CD4-positive, alpha-beta T cell treated with Interleukin-15 for 1 hour (primary cell): ENCODE results near the gene CD200.
A peak's percentile ranks its signal among the peaks of the same experiment; 100 is the strongest.

Experiments
- DNase-seq: peaks from one replicate; pipeline ENCODE4 v3.0.0-alpha.2; 2020

The CD200 gene

GRCh38 chr3:112333002-112333380, at the start of gene CD200:
Gene CD200, plus strand, starts transcription at chr3:112333156. Its CDS starts 57 bp downstream, at chr3:112333213.
- DNase-seq = peak; percentile 34

GRCh38 chr3:112289011-112289410, 43.9 kb upstream of the CD200 start:
- no peak for DNase-seq

GRCh38 chr3:112293368-112294321, 39.3 kb upstream of the CD200 start, which contains the start of gene SLC9C1:
Gene SLC9C1, minus strand, starts transcription at chr3:112294216. Its CDS starts 7,425 bp downstream, at chr3:112286791.
- peak; percentile 22 for DNase-seq

- DNase-seq = no peak
Observed at GRCh38 chr3:112297714-112298113, 35.2 kb upstream of the CD200 start.

- no peak for DNase-seq
Observed at GRCh38 chr3:112298781-112299180, 34.2 kb upstream of the CD200 start.

- no peak for DNase-seq
Observed at GRCh38 chr3:112302150-112302830, 30.7 kb upstream of the CD200 start.

GRCh38 chr3:112302881-112303763, 29.8 kb upstream of the CD200 start:
- no peak for DNase-seq

- DNase-seq = peak; percentile 41
Observed at GRCh38 chr3:112303764-112304325, 29.1 kb upstream of the CD200 start.

- no peak for DNase-seq
Observed at GRCh38 chr3:112304611-112305010, 28.3 kb upstream of the CD200 start.

GRCh38 chr3:112306825-112307224, 26.1 kb upstream of the CD200 start:
- DNase-seq = no peak

GRCh38 chr3:112307557-112307956, 25.4 kb upstream of the CD200 start:
- DNase-seq = no peak

GRCh38 chr3:112308151-112308911, 24.6 kb upstream of the CD200 start:
- no peak for DNase-seq

GRCh38 chr3:112314649-112315048, 18.3 kb upstream of the CD200 start:
- DNase-seq = no peak

GRCh38 chr3:112315791-112316190, 17.2 kb upstream of the CD200 start:
- no peak for DNase-seq

GRCh38 chr3:112319516-112320276, 13.3 kb upstream of the CD200 start:
- no peak for DNase-seq

- no peak for DNase-seq
Observed at GRCh38 chr3:112320691-112321090, 12.3 kb upstream of the CD200 start.

- no peak for DNase-seq
Observed at GRCh38 chr3:112321867-112322652, 10.9 kb upstream of the CD200 start.

GRCh38 chr3:112327371-112327951, 5.5 kb upstream of the CD200 start:
- peak; percentile 36 for DNase-seq

GRCh38 chr3:112331851-112332250, 1.1 kb upstream of the CD200 start:
- no peak for DNase-seq
